SIG-M5 (cell line): ENCODE data around the gene PKIG.
"Not testable (repeated sequence)": the region's sequence is repeated elsewhere in the genome, so short reads cannot be mapped to it uniquely, and the experiment has no call there.

Experiments used
- DNase-seq: peaks from one replicate; lab custom pipeline; 2025; lab: John Stamatoyannopoulos, UW

The PKIG gene

DNA sequence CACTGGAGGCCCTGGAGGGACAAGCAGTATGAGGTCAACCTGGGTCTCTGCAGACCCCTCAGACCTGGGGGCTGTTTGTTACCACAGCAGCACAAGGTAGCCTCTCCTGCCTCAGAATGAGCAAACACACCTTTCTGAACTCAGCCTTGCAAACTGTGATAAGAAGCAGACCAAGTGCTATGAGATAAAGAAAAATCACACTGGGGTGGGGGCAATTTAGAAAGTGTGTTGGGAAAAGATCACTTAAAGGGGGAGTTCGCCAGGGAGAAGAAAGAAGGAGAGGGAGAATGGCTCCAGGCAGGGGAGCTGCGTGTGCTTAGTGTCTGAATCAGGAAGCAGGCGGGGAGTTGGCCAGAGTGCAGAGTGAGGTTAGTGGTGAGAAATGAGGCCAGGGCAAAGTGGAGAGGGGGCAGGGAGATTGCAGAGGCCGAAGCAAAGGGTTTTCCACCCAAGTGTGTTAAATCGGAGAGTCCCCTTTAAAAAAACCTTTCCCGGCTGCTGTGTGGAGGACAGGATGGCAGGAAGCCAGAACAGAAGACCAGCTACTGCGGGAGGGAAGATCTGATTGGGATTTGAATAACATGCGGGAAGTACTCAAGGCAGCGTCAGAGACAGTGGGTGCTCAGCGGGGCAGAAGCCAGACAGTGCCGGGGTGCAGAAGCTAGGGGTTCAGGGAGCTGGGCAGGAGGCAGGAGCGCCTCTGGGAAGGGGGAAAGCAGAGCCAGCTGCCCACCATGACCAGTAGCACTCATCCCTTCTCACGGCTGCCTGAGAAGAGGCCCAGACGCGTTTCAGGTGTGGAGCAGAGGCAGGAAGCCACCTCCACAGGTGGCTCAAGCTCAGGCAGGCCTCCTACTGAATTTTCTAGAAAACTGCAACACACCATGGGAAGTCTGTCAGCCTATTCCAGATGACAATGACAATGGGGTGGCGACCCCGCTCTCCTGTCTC is 60.1 kb downstream of the PKIG start:
- DNase-seq, result no peak

GRCh38 chr20:44643154-44643519 is 60.8 kb downstream of the PKIG start:
- DNase-seq, result no peak

DNA sequence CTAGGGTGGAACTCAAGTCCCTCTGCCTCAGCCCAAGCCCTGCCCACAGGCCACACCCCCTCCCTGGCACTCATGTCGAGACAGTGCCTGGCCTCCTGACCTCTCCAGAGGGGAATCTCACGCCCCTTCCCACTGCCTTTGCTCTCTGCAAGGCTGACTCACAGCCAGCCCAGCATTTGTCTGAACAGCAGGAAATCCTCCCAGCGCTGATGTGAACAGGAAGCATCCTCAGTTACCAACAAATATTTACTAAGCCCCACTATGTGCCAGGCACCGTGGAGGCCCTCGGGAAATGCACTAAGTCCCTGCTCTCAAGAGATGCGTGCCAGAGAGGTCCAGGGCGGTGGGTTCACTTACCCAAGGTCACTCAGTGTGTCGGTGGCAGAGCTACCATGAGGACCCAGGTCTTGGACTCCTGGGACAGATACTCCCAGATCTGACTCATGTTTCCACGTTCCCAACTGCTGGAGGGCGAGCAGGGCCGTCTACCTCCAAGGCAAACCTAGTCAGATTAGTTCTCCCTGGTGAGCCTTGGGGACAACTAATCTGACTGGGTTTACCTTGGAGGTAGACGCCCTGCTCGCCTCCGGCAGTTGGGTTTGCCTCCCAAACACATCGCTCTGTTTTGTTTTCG is 61.3 kb downstream of the PKIG start:
- no peak for DNase-seq

DNA sequence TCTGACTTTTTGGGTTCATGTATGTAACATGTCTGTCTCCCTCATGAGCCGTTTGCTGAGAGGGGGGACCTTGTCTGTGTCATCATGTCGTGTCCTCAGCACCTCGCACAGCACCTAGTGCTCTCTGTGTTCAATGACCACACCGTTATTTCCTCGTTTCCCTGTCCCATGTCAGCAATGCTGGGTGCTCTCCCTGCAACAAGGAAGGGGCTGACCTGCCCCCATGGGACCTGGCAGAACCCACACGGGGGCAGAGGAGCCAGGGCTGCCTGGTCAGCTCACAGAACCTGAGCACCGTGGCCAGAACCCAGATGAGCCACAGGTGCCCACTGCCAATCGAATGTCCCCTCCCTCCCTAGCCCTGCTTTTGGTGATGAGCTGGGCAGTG is 61.8 kb downstream of the PKIG start:
- DNase-seq, result no peak

DNA sequence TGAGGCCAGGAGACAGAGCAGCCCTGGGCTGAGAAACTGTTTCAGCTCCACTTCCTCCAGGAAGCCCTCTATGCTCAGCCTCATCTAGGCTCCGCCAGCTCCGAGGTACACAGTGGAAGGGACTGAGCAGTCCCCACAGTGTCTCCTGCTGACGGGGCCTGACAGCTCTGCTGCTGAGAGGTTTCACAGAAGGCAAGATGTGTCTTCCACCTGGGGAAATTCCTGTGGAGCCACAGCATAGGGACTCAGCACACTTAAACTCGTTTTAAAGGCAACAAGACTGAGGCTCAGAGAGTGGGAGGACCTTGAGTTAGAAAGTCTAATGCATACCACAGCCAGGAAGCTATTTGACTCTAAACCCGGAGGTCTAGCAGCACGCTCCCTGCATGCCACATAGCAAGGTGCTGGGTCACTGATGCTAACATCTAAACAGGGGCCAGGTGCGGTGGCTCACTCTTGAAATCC is 62.3 kb downstream of the PKIG start:
- no peak for DNase-seq

- peak; percentile 96 for DNase-seq
Observed at GRCh38 chr20:44646023-44646640, 63.8 kb downstream of the PKIG start.

- DNase-seq, result peak; percentile 74
Observed at GRCh38 chr20:44646641-44647274, 64.4 kb downstream of the PKIG start.

- no peak for DNase-seq
Observed at GRCh38 chr20:44648068-44648467, 65.7 kb downstream of the PKIG start.

GRCh38 chr20:44648579-44648978 is 66.2 kb downstream of the PKIG start:
- DNase-seq, result no peak

DNA sequence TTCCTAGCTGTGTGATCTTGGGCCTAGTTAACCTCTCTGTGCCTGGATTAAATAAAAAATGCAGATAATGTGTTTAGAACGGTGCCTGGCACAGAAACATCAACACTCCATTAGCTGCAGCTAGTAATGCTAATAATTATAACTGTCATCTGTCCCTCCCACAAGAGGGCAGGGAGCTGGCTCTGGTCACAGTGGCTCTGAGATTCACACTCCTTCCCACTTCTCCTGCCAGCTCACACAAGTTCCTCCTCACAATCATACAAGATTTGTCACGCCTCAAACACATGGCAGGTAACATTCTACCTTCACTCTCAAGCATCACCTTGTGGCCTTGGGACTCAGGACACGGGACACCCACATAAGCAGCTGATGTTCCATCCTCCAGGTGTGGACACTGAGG is 66.7 kb downstream of the PKIG start:
- DNase-seq, result no peak

DNA sequence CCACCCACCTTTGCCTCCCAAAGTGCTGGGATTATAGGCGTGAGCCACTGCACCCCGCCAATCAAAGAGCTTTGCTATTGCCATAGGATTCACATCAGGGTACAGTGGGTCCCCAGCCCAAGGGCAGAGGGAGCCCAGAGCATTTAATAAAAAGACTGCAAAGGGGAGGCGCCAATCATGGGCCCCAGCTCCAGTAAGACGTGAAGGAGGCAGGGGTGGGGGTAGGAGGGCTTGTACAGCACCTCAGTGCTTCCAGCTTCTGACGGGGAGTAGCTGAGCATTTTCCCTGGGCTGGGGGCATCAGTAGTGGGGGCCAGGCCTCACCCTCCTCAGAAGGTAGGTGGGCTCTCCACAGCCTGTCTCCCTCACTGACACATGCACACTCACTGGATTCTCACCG is 67.6 kb downstream of the PKIG start:
- DNase-seq, result no peak

GRCh38 chr20:44650771-44651433 is 68.5 kb downstream of the PKIG start:
- no peak for DNase-seq

DNA sequence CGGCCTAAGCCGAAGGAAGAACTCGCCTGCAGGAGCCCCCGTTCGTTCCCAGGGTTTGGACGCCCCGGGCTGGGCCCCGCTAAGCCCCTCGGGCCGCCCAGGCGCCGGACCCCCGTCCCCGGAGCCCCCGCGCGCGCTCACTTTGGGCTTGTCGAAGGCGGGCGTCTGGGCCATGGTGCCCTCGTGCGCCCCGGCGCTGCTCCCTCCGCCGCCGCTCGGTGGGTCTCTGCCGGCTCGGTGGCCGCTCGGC is 69.0 kb downstream of the PKIG start:
- DNase-seq, result no peak

DNA sequence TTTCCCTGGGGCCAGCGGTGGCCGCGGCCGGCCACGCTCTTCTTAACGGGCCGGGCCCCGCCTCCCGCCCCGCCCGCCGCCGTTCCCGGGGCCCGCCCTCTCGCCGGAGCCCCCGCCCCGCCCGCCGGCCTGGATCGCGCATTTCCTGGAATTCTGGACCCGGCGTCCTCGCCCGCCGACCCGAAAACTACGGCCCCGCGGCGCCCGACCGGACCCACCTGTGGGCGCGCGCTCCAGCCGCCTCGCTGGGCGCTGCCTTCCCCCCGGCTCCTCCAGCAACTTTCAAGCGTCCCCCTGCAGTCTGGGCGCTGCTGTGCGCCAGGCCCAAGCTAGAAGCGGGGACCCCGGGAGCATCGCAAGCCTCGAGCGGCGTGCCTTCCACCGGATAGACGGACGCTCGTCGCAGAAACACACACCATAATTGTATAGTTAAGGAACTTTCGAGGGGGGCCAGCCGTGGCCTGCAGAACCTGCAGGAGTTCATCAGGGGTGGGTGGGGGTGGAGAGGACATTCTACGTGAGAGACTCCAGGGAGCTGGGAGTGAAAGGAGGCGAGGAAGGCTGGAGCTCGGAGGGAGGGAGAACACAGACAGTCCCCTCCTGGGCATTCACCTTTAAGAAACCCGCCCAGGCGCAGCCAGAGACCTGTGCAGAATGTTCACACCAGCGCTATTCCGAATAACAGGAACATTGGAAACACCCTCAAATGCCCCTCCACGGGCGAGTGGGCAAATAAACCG is 69.5 kb downstream of the PKIG start, which contains the start of gene ADA:
TSS of gene ADA (minus strand) at position 16 of the 740 bp plus-strand sequence. CDS start 92 bp downstream, outside the sequence.
- no peak for DNase-seq

DNA sequence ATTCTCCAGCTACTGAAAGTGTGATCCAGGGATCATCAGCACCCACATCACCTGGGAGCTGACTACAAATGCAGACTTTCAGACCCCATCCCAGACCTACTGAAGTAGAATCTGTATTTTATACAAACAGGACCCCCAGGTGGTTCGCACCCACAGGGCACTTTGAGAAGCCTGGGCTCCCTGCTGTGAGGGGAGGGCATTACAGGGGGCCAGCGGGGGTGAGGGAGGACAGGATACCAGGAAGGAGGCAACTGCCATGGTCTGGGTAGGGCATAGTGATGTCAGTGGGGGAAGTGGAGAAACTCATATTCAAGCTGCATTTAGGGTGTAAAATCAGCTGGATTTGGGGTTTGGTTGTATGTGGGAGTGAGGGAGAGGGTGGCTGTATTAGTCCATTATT is 71.2 kb downstream of the PKIG start:
- DNase-seq, result no peak

- DNase-seq, result not testable (repeated sequence)
Observed at GRCh38 chr20:44654210-44654609, 71.8 kb downstream of the PKIG start.

DNA sequence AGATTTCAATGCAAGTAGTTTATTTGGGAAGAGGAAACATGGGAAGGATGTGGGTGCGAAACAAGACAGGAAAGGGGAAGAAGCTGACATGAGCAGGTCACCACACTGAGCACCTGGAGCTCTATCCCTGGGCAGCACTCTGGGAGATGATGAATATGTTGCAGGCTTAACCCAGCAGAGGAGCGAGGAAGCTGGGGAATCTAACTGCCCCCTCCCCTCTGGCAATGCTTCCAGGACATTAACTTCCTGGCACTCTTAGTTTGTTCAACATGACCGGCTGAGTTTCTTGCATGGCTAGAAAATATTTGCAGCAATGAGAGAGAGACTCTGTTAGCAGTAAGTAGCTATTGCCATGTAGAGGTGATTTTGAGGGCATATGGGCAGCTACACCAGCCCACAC is 74.1 kb downstream of the PKIG start:
- no peak for DNase-seq

DNA sequence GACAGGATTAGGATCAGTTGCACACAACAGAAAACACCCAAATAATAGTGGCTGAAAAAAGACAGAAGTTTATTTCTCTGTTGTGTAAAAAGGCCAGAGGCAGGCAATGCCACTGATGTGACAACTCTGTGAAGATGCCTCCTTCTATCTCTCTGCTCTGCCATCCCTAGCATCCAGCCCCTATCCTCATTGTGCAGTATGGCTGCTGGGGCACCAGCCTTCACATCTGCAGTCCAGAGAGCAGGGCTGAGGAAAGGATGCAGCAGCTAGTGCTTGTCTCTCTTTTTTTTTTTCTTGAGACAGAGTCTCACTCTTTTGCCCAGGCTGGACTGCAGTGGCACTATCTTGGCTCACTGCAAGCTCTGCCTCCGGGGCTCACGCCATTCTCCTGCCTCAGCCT is 75.5 kb downstream of the PKIG start:
- DNase-seq, result no peak

GRCh38 chr20:44658810-44659209 is 76.4 kb downstream of the PKIG start:
- no peak for DNase-seq

GRCh38 chr20:44659931-44660330 is 77.6 kb downstream of the PKIG start:
- no peak for DNase-seq

- DNase-seq, result no peak
Observed at GRCh38 chr20:44660581-44660980, 78.2 kb downstream of the PKIG start.
